ENCODE results near the gene SLX4IP.

- TF ChIP-seq, protein P1, sequence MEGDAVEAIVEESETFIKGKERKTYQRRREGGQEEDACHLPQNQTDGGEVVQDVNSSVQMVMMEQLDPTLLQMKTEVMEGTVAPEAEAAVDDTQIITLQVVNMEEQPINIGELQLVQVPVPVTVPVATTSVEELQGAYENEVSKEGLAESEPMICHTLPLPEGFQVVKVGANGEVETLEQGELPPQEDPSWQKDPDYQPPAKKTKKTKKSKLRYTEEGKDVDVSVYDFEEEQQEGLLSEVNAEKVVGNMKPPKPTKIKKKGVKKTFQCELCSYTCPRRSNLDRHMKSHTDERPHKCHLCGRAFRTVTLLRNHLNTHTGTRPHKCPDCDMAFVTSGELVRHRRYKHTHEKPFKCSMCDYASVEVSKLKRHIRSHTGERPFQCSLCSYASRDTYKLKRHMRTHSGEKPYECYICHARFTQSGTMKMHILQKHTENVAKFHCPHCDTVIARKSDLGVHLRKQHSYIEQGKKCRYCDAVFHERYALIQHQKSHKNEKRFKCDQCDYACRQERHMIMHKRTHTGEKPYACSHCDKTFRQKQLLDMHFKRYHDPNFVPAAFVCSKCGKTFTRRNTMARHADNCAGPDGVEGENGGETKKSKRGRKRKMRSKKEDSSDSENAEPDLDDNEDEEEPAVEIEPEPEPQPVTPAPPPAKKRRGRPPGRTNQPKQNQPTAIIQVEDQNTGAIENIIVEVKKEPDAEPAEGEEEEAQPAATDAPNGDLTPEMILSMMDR (tag by site-specific recombination; IDR thresholded peaks at IDR 0.05) = no peak
- no peak for TF ChIP-seq ZSCAN5A (tag by site-specific recombination; IDR thresholded peaks at IDR 0.05)
- no peak for TF ChIP-seq ZSCAN18 (tag by site-specific recombination; IDR thresholded peaks at IDR 0.05)
- TF ChIP-seq ZBTB7A (tag by site-specific recombination; IDR thresholded peaks at IDR 0.05; ENCODE audit: low read depth) = no peak
- TF ChIP-seq ZNF157 (tag by site-specific recombination; IDR thresholded peaks at IDR 0.05) = no peak
- no peak for TF ChIP-seq ZNF138 (tag by site-specific recombination; IDR thresholded peaks at IDR 0.05; ENCODE audit: borderline replicate concordance)
- no peak for TF ChIP-seq ZNF626 (tag by site-specific recombination; IDR thresholded peaks at IDR 0.05)
These were observed 11.9 kb downstream of the SLX4IP start for GRCh38 chr20:10447028-10447427.

Measured in HEK293 (cell line).